HG03103 (cell line): ENCODE results near the gene HSF2BP.
"Not testable (repeated sequence)": the region's sequence is repeated elsewhere in the genome, so short reads cannot be mapped to it uniquely, and the experiment has no call there.

Experiments
- ATAC-seq: cut with Tn5 transposase; IDR thresholded peaks from one replicate; pipeline ENCODE4 v1.9.1; 2021; ENCODE audit warnings: low read depth; ENCODE audit not compliant: unreplicated experiment

Gene HSF2BP

GRCh38 chr21:43562451-43562850 is 96.8 kb downstream of the HSF2BP start:
- not testable (repeated sequence) for ATAC-seq

GRCh38 chr21:43540561-43540960 is 118.7 kb downstream of the HSF2BP start:
- not testable (repeated sequence) for ATAC-seq

GRCh38 chr21:43522495-43523131 is 136.7 kb downstream of the HSF2BP start:
- ATAC-seq = not testable (repeated sequence)

GRCh38 chr21:43517701-43518100 is 141.6 kb downstream of the HSF2BP start:
- not testable (repeated sequence) for ATAC-seq

GRCh38 chr21:43516860-43517627 is 142.2 kb downstream of the HSF2BP start:
- ATAC-seq = not testable (repeated sequence)

- ATAC-seq = not testable (repeated sequence)
Observed at GRCh38 chr21:43516295-43516847, 142.9 kb downstream of the HSF2BP start.

GRCh38 chr21:43514834-43515233 is 144.5 kb downstream of the HSF2BP start:
- not testable (repeated sequence) for ATAC-seq

- not testable (repeated sequence) for ATAC-seq
Observed at GRCh38 chr21:43513023-43513422, 146.3 kb downstream of the HSF2BP start.

- ATAC-seq = not testable (repeated sequence)
Observed at GRCh38 chr21:43511209-43511608, 148.1 kb downstream of the HSF2BP start.

GRCh38 chr21:43510669-43511068 is 148.6 kb downstream of the HSF2BP start:
- not testable (repeated sequence) for ATAC-seq

GRCh38 chr21:43503892-43504291 is 155.4 kb downstream of the HSF2BP start:
- ATAC-seq = not testable (repeated sequence)

- not testable (repeated sequence) for ATAC-seq
Observed at GRCh38 chr21:43503075-43503750, 156.1 kb downstream of the HSF2BP start.

- not testable (repeated sequence) for ATAC-seq
Observed at GRCh38 chr21:43502407-43503071, 156.7 kb downstream of the HSF2BP start.

GRCh38 chr21:43498924-43499323 is 160.4 kb downstream of the HSF2BP start:
- not testable (repeated sequence) for ATAC-seq

- not testable (repeated sequence) for ATAC-seq
Observed at GRCh38 chr21:43498065-43498464, 161.2 kb downstream of the HSF2BP start.

- ATAC-seq = not testable (repeated sequence)
Observed at GRCh38 chr21:43494279-43495012, 164.8 kb downstream of the HSF2BP start.

- not testable (repeated sequence) for ATAC-seq
Observed at GRCh38 chr21:43493471-43493870, 165.8 kb downstream of the HSF2BP start.

GRCh38 chr21:43488235-43488634 is 171.1 kb downstream of the HSF2BP start:
- ATAC-seq = not testable (repeated sequence)

- not testable (repeated sequence) for ATAC-seq
Observed at GRCh38 chr21:43486051-43486450, 173.2 kb downstream of the HSF2BP start.

GRCh38 chr21:43485016-43485415 is 174.3 kb downstream of the HSF2BP start:
- not testable (repeated sequence) for ATAC-seq
